ENCODE data around the gene ALDH4A1.
"Not testable (repeated sequence)": the region's sequence is repeated elsewhere in the genome, so short reads cannot be mapped to it uniquely, and the experiment has no call there.

Gene ALDH4A1

GRCh38 chr1:18895317-18895716 lies 7.0 kb downstream of the ALDH4A1 start:
- no peak for DNase-seq

GRCh38 chr1:18893120-18893519 lies 9.2 kb downstream of the ALDH4A1 start:
- no peak for DNase-seq

- DNase-seq: not testable (repeated sequence)
These were observed 10.5 kb downstream of the ALDH4A1 start for GRCh38 chr1:18891858-18892257.

- DNase-seq: no peak
These were observed 11.0 kb downstream of the ALDH4A1 start for GRCh38 chr1:18891426-18891780.

GRCh38 chr1:18890706-18891425 lies 11.5 kb downstream of the ALDH4A1 start:
- no peak for DNase-seq

GRCh38 chr1:18886003-18886335 lies 16.4 kb downstream of the ALDH4A1 start:
- DNase-seq: no peak

GRCh38 chr1:18885311-18886002 lies 16.9 kb downstream of the ALDH4A1 start:
- DNase-seq: no peak

- DNase-seq: no peak
These were observed 17.6 kb downstream of the ALDH4A1 start for GRCh38 chr1:18884727-18885126.

GRCh38 chr1:18884419-18884717 lies 18.0 kb downstream of the ALDH4A1 start:
- DNase-seq: no peak

- DNase-seq: peak; percentile 77
These were observed 18.5 kb downstream of the ALDH4A1 start for GRCh38 chr1:18883636-18884418.

GRCh38 chr1:18883079-18883478 lies 19.3 kb downstream of the ALDH4A1 start:
- DNase-seq: no peak

- DNase-seq: no peak
These were observed 19.9 kb downstream of the ALDH4A1 start for GRCh38 chr1:18882486-18882885.

- no peak for DNase-seq
These were observed 20.5 kb downstream of the ALDH4A1 start for GRCh38 chr1:18881642-18882431.

GRCh38 chr1:18881164-18881563 lies 21.2 kb downstream of the ALDH4A1 start:
- no peak for DNase-seq

- no peak for DNase-seq
These were observed 21.8 kb downstream of the ALDH4A1 start for GRCh38 chr1:18880585-18880984.

GRCh38 chr1:18879791-18880309 lies 22.5 kb downstream of the ALDH4A1 start:
- DNase-seq: no peak

GRCh38 chr1:18879215-18879790 lies 23.1 kb downstream of the ALDH4A1 start:
- no peak for DNase-seq

GRCh38 chr1:18878538-18879214 lies 23.7 kb downstream of the ALDH4A1 start:
- DNase-seq: no peak

GRCh38 chr1:18877282-18877681 lies 25.1 kb downstream of the ALDH4A1 start:
- no peak for DNase-seq

- DNase-seq: no peak
These were observed 26.1 kb downstream of the ALDH4A1 start for GRCh38 chr1:18876210-18876609.

- DNase-seq: no peak
These were observed 26.6 kb downstream of the ALDH4A1 start for GRCh38 chr1:18875796-18876128.

- peak; percentile 69 for DNase-seq
These were observed 27.1 kb downstream of the ALDH4A1 start for GRCh38 chr1:18875107-18875795.
